Uterus (tissue), 2 donors: ENCODE data around the gene TMEM266.

Experiments
- POLR2A ChIP-seq, 2 donors: fragments of 450-650 bp; IDR thresholded peaks; one replicate each; pipeline ENCODE4 v1.6.1; 2016; ENCODE audit warnings: antibody characterized with exemption in 2 of 2, mild to moderate bottlenecking in 1 of 2, moderate library complexity in 1 of 2
- TF ChIP-seq, protein P1 (sequence below), 4 experiments: fragments of 200-600 bp in 2 of 4; fragments of 450-650 bp in 2 of 4; sonication (generic) in 2 of 4; IDR thresholded peaks; one replicate each; pipeline ENCODE4 v1.5.1; 2016 to 2019; ENCODE audit warnings: antibody characterized with exemption in 4 of 4, mild to moderate bottlenecking in 2 of 4, moderate library complexity in 1 of 4

- TF ChIP-seq, protein P1, sequence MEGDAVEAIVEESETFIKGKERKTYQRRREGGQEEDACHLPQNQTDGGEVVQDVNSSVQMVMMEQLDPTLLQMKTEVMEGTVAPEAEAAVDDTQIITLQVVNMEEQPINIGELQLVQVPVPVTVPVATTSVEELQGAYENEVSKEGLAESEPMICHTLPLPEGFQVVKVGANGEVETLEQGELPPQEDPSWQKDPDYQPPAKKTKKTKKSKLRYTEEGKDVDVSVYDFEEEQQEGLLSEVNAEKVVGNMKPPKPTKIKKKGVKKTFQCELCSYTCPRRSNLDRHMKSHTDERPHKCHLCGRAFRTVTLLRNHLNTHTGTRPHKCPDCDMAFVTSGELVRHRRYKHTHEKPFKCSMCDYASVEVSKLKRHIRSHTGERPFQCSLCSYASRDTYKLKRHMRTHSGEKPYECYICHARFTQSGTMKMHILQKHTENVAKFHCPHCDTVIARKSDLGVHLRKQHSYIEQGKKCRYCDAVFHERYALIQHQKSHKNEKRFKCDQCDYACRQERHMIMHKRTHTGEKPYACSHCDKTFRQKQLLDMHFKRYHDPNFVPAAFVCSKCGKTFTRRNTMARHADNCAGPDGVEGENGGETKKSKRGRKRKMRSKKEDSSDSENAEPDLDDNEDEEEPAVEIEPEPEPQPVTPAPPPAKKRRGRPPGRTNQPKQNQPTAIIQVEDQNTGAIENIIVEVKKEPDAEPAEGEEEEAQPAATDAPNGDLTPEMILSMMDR (IDR thresholded peaks at IDR 0.05) = no peak
- TF ChIP-seq POLR2A (IDR thresholded peaks at IDR 0.05) = no peak
Observed at GRCh38 chr15:76209523-76209922, 149.7 kb downstream of the TMEM266 start.
